Ectodermal cell (in vitro differentiated cells): ENCODE measurements around the gene SH2B2.

ENCODE experiments used
- H3K27ac ChIP-seq: 2 replicates; pipeline ENCODE4 v1.7.0; 2013; ENCODE audit warnings: mild to moderate bottlenecking, low read depth, low read length; ENCODE audit not compliant: insufficient read depth, poor library complexity, severe bottlenecking
- H3K27me3 ChIP-seq: 2 replicates; pipeline ENCODE4 v1.7.0; 2013; ENCODE audit warnings: mild to moderate bottlenecking, low read length; ENCODE audit not compliant: insufficient read depth, control insufficient read depth, poor library complexity, severe bottlenecking
- H3K36me3 ChIP-seq: one replicate; pipeline ENCODE4 v1.7.0; 2013; ENCODE audit warnings: low read length; ENCODE audit not compliant: control insufficient read depth, insufficient read depth
- H3K4me1 ChIP-seq: one replicate; pipeline ENCODE4 v1.7.0; 2013; ENCODE audit warnings: low read length; ENCODE audit not compliant: control insufficient read depth, insufficient read depth
- H3K4me3 ChIP-seq: 2 replicates; pipeline ENCODE4 v1.7.0; 2013; ENCODE audit warnings: low read depth, low read length, control low read depth; ENCODE audit not compliant: insufficient read depth
- H3K9me3 ChIP-seq: 2 replicates; pipeline ENCODE4 v1.7.0; 2013; ENCODE audit warnings: mild to moderate bottlenecking, low read length, moderate library complexity; ENCODE audit not compliant: control insufficient read depth
- WGBS, 2 experiments: methylation state at CpG; one replicate each; pipeline ENCODE4 v1.1.7; 2013; ENCODE audit warnings: missing lambda C conversion rate in 2 of 2; 5-methylcytosine and 5-hydroxymethylcytosine counted together

SH2B2 gene

GRCh38 chr7:102306916-102307677 is 20.4 kb downstream of the SH2B2 start:
- H3K4me3 ChIP-seq: no peak overlapping the region
- peaks cover 12% of the 10 kb centered on the region for H3K4me1 ChIP-seq
- H3K36me3 ChIP-seq: no peaks in the 10 kb centered on the region
- H3K27ac ChIP-seq: no peak overlapping the region
- no peaks in the 10 kb centered on the region for H3K27me3 ChIP-seq
- no peaks in the 10 kb centered on the region for H3K9me3 ChIP-seq
- 32 to 37% methylated on average over 17 of the region's 17 CpGs for WGBS, 2 experiments

DNA sequence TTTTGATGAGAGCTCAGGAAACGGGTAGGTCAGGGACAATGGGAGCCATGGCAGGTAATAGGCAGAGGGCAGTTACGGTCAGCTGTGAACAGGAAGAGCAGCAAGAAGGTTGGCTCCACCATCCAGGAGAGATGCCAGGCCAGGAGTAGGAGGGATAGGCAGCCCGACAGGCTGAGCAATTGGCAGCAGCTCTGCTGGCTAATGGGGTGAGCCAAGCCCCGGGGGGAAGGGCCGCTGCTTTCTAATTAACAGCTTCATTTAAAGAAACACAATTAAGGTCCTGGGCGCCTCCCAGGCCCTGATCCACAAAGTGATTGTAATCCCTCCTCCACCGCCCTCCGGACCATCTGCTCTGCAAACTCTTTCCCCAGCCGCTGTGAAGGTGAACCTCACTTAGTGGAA is 23.7 kb downstream of the SH2B2 start:
- H3K27ac ChIP-seq: no peak overlapping the region
- no peak overlapping the region for H3K4me3 ChIP-seq
- peaks cover 12% of the 10 kb centered on the region for H3K4me1 ChIP-seq
- H3K36me3 ChIP-seq: no peaks in the 10 kb centered on the region
- 81 to 87% methylated on average over 9 of the region's 9 CpGs for WGBS, 2 experiments
- H3K9me3 ChIP-seq: no peaks in the 10 kb centered on the region
- no peaks in the 10 kb centered on the region for H3K27me3 ChIP-seq

- no peaks in the 10 kb centered on the region for H3K9me3 ChIP-seq
- H3K27me3 ChIP-seq: no peaks in the 10 kb centered on the region
- H3K27ac ChIP-seq: no peak overlapping the region
- 89 to 90% methylated on average over 2 of the region's 2 CpGs for WGBS, 2 experiments
- no peak overlapping the region for H3K4me3 ChIP-seq
- H3K4me1 ChIP-seq: peaks cover 3% of the 10 kb centered on the region
- H3K36me3 ChIP-seq: no peaks in the 10 kb centered on the region
Observed at GRCh38 chr7:102312317-102312716, 25.6 kb downstream of the SH2B2 start.

- Histone ChIP-seq H3K36me3 (no peaks in the 10 kb centered on the region), H3K27ac (no peak overlapping the region)
- WGBS, 2 experiments: 92 to 93% methylated on average over 22 of the region's 22 CpGs
Observed at GRCh38 chr7:102313997-102314780, 27.5 kb downstream of the SH2B2 start.

GRCh38 chr7:102317231-102318059 is 30.8 kb downstream of the SH2B2 start:
- Histone ChIP-seq H3K36me3 (no peaks in the 10 kb centered on the region), H3K4me1 (no peaks in the 10 kb centered on the region)
- WGBS, 2 experiments: 74 to 78% methylated on average over 24 of the region's 24 CpGs

More at GRCh38 chr7:102313997-102314780, 27.5 kb downstream of the SH2B2 start:
- no peaks in the 10 kb centered on the region for H3K27me3 ChIP-seq
- H3K9me3 ChIP-seq: no peaks in the 10 kb centered on the region
- no peak overlapping the region for H3K4me3 ChIP-seq
- H3K4me1 ChIP-seq: no peaks in the 10 kb centered on the region

DNA sequence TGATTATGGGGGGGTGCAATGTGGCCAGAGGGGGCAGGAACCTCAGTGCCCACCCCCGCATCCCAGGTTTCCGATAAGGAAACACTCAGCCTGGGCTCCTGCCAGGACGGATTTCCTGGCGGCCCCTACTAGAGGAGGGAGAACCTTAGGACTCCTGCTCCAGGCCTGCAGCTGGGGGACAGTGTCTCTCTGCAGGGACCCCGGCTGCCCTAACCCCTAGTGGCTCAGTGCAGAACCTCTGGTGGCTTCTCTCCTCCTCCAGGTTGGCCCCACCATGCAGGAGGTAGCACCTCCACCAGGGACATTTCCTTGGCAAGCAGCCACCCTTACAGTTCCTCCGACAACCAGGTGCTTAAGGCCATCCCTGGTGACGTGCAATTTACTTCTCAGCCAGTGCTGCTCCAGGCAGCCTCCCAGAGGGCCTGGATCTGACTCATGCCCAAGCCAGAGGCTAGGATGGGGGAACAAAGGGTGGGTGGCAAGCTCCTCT is 31.9 kb downstream of the SH2B2 start:
- Histone ChIP-seq H3K9me3 (no peaks in the 10 kb centered on the region), H3K36me3 (no peaks in the 10 kb centered on the region), H3K4me1 (no peaks in the 10 kb centered on the region), H3K27ac (no peak overlapping the region), H3K4me3 (no peak overlapping the region), H3K27me3 (peaks cover 4% of the 10 kb centered on the region)
- 91 to 93% methylated on average over 7 of the region's 7 CpGs for WGBS, 2 experiments

More at GRCh38 chr7:102317231-102318059, 30.8 kb downstream of the SH2B2 start:
- Histone ChIP-seq H3K4me3 (no peak overlapping the region), H3K27ac (no peak overlapping the region), H3K27me3 (peaks cover 4% of the 10 kb centered on the region), H3K9me3 (no peaks in the 10 kb centered on the region)

- H3K9me3 ChIP-seq: no peaks in the 10 kb centered on the region
- H3K27ac ChIP-seq: no peak overlapping the region
- H3K27me3 ChIP-seq: peaks cover 4% of the 10 kb centered on the region
- no peaks in the 10 kb centered on the region for H3K4me1 ChIP-seq
- no peak overlapping the region for H3K4me3 ChIP-seq
- H3K36me3 ChIP-seq: no peaks in the 10 kb centered on the region
- 90 to 92% methylated on average over 3 of the region's 3 CpGs for WGBS, 2 experiments
Observed at GRCh38 chr7:102319671-102320070, 33.0 kb downstream of the SH2B2 start.

DNA sequence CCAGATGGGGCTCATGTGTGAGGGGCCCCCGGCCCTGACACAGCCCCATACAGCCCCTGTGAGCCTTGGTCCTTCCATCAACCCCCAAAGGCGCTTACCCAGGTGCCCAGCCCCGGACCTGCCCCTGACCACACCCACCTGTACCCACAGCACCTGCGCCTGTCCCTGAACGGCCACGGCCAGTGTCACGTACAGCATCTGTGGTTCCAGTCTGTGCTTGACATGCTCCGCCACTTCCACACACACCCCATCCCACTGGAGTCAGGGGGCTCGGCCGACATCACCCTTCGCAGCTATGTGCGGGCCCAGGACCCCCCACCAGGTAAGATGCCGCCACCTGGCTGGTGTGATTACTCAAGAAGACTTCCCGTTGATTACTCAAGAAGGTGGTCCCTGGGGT is 33.5 kb downstream of the SH2B2 start:
- Histone ChIP-seq H3K4me1 (no peaks in the 10 kb centered on the region), H3K27ac (no peak overlapping the region), H3K9me3 (no peaks in the 10 kb centered on the region), H3K4me3 (no peak overlapping the region), H3K36me3 (no peaks in the 10 kb centered on the region), H3K27me3 (peaks cover 4% of the 10 kb centered on the region)
- WGBS, 2 experiments: 93 to 94% methylated on average over 14 of the region's 14 CpGs

DNA sequence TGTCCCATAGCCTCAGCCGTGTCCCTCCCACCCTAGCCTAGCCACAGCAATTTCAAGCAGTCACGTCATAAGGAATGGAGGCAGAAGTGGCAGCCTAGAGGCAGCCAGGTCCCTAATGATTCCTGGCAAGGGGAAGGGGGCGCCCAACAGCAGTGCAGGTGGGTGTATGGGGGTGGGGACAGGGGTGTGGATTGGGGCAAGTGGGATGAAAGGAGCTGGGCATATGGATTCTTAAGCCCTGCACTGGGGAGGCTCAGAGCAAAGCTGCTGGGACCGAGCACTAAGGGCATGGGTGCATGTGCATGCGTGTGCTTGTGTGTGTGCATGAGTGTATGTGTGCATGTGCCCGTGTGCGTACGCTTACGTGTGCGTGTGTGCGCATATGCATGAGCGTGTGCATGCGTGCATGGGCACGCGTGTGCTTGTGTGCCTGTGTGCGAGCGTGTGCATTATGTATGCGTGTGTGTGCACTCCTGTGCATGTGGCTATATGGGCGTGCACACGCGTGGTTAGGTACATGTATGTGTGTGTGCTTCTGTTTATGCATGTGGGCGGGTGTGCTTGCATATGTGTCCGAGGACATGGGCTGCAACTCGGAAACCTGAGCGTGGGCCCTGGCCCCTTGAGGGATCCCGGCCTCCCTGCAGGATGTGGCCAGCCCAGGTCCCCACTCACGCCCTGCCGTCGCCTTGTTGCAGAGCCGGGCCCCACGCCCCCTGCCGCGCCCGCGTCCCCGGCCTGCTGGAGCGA is 34.1 kb downstream of the SH2B2 start:
- H3K4me1 ChIP-seq: no peaks in the 10 kb centered on the region
- 79 to 80% methylated on average over 37 of the region's 37 CpGs for WGBS, 2 experiments
- H3K9me3 ChIP-seq: no peaks in the 10 kb centered on the region
- peaks cover 4% of the 10 kb centered on the region for H3K27me3 ChIP-seq
- H3K27ac ChIP-seq: no peak overlapping the region
- no peaks in the 10 kb centered on the region for H3K36me3 ChIP-seq
- H3K4me3 ChIP-seq: no peak overlapping the region
